ENCODE data around the gene HSPB6. TPM values are rescaled to one million over a fixed set of nuclear protein-coding genes. Genes with fewer than 3 reads are reported as not detected.
"Not testable (repeated sequence)": the region's sequence is repeated elsewhere in the genome, so short reads cannot be mapped to it uniquely, and the experiment has no call there.

Gene HSPB6, protein sequence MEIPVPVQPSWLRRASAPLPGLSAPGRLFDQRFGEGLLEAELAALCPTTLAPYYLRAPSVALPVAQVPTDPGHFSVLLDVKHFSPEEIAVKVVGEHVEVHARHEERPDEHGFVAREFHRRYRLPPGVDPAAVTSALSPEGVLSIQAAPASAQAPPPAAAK
- 1.8 and 3.2 TPM in 2 replicates for total RNA-seq

DNA sequence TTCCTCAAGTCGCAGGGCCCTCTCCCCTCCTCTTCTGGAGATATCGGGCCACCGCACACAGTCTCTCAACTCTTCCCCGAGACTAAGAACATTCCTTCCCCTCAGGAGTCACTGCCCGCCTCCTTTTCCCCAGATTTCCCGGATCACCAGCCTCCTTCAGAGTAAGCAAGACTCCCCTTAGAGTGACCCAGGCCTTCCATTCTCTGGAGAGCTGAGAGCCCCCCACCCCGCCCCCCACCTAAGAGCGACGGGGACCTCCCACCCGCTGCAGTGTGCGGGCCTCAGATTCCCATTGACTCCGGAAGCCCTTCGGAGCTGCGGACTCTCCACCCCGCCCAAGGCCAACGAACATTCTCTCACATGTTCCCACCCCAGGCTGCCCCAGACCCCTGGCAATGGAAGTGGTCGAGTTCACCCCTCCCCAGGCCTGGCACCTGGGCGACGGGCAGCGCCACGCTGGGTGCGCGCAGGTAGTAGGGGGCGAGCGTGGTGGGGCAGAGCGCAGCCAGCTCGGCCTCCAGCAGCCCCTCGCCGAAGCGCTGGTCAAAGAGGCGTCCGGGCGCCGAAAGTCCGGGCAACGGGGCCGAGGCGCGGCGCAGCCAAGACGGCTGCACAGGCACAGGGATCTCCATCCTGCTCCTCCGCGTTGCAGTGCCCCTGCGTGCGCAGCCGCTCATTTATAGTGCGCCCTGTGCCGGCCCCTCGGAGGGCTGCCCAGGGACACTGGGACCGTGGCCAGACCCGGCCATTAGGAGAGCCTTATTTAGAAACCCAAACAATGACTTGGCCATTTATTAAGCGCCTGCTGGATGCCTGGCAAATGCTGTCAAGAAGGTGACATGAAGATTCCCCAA is at the start of gene HSPB6:
HSPB6 (minus strand) TSS at position 653 of the 854 bp plus-strand sequence; CDS start at position 632, 21 bp downstream.
- DNase-seq (ENCODE audit: extremely low read depth, low read depth, low spot score) = no peak

DNA sequence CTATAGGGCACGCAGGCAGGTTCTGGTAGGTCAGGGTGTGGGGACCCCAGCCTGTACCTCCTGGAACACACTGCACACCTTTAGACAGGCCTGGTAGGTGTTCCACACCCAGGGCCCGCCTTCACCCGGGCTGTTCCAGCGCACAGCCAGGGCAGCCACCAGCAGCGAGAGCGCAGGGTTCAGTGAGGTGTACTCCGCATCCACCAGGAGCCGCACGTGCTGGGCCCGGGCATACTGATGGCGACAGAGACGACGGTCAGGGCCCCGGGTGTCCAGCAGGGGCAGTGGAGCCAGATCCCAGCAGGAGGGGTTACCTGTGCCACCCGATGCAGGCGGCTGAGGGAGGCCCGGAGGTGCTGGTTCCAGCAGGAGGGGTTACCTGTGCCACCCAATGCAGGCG is 49.8 kb upstream of the HSPB6 start:
- no peak for DNase-seq (ENCODE audit: extremely low read depth, low read depth, low spot score)

DNA sequence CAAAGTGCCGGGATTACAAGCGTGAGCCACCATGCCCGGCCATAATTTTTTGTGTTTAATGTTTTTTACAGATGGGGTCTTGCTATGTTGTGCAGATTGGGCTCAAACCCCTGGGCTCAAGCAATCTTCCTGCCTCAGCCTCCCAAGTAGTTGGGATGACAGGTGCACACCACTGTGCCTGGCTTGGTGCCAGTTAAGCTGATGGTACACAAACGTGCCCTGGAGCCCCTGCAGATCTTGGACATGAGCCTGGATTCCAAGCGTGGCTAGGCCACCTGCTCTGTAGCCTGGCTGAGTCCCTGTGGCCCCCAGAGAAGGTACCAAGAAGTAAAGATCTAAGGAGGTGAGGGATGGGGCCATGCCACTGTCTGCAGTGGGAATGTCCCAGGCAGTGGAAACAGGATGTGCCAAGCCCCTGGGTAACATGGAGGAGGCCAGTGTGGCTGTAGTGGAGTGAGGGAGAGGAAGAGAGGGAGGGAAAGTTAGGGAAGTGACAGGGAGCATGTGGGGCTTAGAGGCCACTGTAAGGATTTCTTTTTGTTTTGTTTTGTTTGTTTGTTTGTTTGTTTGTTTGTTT is 48.8 kb upstream of the HSPB6 start:
- DNase-seq (ENCODE audit: extremely low read depth, low read depth, low spot score) = no peak

DNA sequence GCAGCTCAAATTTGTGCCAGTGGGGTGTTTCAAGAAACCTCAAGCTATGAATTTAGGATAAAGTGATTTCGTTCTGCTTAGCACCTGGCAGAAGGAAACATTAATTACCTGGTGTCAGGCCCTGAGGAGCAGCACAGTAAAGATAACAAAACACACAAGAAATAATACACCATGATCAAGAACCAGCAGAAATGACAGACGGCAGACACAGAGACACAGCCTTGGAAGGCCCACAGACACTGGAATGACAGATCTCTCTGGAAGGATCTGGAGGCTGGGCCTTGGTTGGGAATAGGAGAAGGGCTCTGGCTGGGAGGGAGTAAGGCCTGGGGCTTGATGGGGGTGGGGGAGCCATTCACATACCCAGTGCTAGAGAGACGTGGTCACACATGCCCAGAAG is 45.0 kb upstream of the HSPB6 start:
- DNase-seq (ENCODE audit: extremely low read depth, low read depth, low spot score) = no peak

DNA sequence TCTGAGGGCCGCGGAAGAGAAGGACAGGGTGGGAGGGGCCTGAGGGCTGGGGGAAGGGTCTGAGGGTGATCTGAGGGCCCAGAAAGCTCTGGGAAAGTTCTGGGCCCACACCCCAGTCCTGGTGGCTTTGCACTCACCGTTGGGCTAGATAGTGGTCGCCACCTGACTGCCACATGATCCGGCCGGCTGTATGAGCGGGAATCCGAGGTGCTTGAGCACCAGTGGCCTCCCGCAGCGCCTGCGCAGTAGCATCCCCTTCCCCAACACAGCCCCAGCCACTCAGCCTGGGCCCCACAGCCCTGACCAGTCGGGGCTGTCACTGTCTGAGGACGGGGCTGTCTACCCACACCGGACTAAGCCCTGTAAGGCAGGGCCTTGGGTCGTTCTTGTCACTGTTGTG is 40.8 kb upstream of the HSPB6 start:
- no peak for DNase-seq (ENCODE audit: extremely low read depth, low read depth, low spot score)

DNA sequence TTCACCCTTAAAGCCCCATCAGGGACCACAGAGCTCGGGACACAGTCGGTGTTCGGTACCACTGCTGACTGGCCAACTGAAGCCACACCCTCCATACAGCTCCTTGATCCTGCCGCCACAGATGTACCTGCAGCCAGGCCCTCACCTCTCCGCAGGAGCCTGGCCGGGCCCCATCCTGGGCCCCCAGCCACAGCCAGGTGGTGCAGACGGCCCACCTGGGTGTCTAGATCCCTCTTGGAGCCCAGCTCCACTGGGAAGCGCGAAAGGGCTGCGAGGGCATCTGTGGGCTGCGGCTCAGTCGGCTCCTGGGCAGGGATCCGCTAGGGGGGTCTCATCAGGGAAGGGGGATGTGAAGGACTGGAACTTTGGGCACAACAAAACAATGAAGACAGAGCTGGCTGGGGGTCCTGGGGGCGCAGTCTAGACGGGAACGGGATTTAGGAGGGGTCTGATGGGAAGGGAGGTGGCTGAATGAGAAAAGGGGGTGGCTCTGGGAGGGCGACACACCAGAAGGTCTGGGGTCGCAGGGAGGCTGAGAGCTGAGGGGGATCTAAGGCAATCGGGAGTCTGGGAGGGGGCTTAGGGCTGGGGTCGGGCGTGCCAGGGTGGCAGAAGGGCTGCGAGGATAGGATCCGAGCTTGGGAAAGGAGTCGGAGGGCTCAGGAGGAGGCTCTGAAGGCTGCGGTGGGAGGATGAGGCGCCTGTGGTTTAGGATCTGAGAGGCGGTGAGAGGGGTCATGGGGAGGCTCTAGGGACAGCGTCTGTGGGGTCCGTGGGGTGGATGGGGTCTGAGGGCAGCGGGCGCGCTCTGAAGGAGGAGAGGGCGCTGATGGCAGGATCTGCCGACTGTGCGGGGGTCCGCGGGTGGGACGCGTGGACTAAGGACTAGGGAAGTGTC is 40.1 kb upstream of the HSPB6 start:
- DNase-seq (ENCODE audit: extremely low read depth, low read depth, low spot score) = no peak

DNA sequence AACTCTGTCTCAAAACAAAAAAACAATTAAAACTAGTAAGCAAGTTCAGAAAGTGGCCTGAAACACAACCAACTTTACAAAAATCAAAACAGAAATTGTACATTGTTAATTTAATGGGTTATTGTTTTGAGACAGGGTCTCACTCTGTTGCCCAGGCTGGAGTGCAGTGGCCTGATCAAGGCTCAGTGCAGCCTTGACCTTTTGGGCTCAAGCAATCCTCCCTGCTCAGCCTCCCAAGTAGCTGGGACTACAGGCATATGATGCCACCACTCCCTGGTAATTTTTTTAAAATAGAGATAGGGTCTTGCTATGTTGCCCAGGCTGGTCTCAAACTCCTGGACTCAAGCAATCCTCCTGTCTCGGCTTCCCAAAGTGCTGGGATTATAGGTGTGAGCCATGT is 38.7 kb upstream of the HSPB6 start:
- not testable (repeated sequence) for DNase-seq (ENCODE audit: extremely low read depth, low read depth, low spot score)

DNA sequence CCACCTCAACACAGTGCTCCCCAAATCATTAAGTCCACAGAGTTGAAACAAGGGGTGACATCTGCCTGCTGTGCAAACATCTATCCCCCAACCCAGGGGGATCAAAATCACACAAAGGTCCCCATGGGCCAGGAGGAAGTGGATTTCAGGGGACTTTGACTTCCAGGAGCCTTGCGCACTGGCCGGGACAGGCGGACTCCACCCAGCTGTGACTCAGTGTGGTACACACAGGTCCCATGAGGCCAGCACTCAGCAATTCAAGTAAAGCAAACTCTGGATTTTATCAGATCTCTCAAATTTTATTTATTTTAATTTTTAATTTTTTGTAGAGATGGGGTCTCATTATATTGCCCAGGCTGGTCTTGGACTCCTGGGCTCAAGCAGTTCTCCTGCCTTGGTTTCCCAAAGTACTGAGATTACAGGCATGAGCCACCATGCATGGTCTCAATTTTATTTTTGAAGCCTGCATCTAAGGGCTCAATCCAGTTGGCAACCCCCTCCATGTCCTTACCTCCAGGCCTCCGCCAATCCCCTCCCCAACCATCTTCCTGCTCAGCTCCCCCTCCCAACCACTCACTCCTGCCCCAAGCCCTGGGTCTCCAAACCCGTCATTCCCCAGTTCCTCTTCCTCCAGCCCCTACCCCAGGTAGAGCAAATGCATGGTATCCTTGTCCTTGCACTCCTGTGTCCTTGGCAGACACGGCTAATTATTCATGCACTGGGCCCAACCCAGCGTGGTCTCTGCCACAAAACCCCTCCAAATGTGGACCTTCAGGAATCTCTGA is 36.7 kb upstream of the HSPB6 start:
- no peak for DNase-seq (ENCODE audit: extremely low read depth, low read depth, low spot score)

DNA sequence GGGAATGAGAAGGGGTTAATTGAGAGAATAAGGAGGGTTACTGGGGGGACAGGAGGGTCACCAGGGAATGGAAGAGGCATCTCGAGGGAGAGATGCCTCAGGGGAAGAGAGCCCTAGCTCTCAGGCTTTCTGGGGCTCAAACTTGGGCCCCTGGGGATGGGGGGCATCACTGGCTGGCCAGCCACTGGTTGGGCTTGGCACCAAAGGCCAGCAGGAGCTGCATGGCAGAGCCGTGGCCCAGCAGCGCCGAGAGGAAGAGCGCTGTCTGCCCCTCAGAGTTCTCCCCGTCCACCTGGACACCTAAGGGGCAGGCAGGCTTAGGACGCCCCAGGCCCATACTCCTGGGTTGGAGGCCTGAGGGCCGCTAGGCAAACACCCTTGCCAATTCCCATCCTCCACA is 36.1 kb upstream of the HSPB6 start:
- DNase-seq (ENCODE audit: extremely low read depth, low read depth, low spot score) = no peak

DNA sequence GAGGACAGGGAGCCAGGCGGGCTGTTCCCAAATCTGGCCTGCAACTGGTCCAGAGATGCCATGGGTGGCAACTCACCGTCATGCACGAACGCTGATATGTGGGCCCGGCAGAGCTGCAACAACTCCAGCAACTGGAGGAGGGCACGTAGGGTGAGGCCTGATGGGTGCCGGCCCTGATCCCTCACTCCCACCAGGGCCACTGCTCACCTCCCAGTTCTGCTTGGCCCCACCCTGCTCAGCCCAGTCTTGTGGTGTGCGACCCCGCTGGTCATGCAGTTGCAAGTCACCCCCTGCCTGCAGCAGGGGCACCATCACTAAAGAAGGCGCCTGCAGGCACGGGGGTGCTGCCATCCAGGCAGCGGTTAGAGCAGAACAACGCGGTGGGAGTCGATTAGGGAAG is 35.5 kb upstream of the HSPB6 start:
- DNase-seq (ENCODE audit: extremely low read depth, low read depth, low spot score) = no peak

DNA sequence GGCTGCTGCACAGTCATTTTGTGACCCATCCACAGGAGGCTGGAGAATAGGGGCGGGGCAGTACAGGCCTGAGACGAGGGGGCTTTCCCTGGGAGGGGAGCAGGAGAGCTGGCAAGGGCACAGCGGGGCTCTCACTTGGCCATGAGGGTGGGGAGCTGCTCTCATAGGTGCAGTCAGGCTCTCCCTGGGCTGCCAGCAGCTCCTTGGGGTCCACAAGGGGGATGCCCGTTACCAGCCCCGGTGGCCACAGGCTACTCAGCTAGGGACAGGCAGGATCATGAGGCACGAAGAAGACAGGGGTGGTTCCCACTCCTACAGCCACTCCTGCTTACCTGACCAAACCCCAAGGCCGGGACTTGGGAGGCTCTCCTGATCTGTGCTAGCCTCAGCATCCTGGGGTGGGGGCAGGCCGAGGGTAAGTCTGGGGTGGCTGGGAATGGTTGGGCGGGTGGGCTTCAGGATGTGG is 35.0 kb upstream of the HSPB6 start:
- no peak for DNase-seq (ENCODE audit: extremely low read depth, low read depth, low spot score)

DNA sequence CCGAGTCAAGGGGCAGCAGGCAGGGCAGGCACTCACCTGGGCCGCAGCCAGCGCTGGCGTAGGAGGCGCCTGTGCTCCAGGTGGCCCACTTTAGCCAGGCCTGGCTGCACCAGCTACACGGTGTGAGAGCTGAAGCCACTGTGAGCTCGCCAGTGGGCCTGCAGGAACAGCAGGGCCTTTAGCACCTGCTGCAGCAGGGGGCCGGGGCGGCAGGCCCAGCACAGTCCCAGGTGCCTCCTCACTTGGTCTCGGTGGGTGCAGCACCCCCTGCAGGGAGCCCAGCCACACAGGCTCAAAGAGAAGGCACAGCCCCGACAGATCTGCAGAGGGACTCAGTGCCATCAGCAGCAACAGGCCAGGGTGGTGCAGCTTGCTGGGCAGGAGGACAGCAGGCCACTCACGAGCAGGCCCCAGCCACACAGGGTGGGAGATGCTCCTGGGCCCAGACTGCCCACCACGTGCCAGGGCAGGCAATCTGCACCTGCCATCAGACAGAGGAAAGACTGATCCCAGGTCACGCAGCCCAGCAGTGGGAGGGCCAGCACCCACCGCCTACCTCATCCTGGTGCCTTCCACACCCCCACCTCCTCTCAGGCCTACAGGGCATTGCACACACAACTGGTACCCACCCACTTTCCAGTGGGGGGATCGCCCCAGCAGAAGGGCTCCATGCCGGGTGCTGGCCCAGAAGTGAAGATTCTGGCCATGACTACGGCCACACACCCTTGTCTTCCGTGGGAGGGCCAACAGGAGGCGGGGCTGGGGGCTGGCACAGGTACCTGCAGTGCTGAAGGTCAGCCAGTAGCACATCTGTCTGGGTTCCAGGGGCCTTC is 34.4 kb upstream of the HSPB6 start:
- DNase-seq (ENCODE audit: extremely low read depth, low read depth, low spot score) = no peak

DNA sequence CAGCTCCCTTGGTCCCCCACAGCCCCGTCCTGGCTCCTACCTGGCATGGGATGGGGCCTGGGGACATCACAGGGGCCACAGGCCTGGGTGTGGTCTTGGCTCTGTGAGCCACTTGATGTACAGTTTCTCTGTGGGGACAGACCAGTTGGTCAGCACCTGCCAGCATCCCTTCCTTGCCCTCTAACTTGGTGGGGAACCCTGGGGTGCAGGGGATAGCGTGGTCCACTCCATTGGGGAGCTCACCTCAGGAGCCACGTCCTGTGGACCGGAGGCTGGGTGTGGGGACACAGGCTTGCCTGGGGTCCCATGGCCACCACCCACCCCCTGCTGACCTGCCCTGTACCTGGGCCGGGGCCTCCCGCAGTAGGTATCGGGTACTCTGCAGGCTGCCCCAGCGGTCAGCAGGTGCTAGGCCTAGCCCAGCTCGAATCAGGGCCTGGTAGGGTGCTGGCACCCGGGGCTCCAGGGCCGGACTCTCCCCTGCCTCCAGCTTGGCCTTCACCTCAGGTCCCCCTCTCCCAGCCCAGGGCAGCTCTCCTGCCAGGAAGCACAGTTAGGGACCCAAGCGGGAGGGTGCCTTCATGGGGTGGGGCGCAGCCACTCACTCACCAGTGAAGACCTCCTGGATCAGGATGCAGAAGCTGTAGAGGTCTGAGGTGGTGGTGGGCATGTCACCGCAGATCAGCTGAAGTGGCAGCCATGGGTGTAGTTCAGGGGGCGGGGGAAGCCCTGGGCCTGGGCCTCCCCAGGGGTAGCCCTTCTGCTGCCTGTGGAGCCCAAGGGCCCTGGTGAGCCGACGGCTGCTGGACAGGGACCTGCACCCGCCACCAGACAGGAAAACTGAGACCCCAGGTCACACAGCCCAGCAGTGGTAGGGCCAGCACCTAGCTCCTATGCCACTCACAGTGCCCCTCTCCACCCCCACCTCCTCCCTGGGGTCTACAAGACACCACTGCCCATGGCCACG is 33.4 kb upstream of the HSPB6 start:
- DNase-seq (ENCODE audit: extremely low read depth, low read depth, low spot score) = no peak

DNA sequence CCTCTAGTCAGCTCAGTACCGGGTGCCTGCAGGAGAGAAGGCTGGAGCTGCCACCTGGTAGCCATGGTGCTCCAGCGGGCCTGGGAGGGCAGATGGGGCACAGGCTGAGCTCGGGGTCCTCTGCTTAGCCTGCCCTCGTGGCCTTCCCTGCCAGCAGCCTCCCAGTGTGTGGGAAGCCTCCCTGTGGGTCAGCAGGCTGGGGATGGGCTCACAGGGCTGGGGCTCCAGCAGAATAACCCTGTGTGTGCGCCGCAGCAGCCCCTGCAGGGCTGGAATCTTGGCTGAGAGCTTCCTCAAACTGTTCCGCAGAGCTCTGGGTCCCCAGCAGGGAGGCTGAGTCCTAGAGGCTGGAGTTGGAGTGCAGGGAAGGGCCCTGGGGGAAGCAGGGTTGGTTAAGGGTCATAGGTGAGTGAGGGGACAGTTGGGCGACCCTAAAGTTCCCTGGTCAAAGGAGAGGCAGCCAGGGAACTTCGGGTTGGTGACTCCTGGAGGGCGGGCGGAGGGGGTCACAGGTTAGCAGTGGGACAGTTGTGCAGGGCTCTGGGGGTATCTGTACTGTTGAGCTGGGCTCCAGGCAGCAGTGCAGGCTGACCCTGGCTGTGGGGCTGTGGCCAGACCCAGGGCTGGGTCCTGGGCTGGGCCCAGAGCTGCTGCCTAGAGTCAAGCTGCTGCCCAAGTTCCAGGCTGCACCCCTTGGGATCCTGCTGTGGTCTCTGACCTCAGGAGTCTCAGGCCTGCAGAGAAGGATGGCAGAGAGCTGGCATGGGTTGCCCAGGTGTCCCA is 32.6 kb upstream of the HSPB6 start:
- no peak for DNase-seq (ENCODE audit: extremely low read depth, low read depth, low spot score)

DNA sequence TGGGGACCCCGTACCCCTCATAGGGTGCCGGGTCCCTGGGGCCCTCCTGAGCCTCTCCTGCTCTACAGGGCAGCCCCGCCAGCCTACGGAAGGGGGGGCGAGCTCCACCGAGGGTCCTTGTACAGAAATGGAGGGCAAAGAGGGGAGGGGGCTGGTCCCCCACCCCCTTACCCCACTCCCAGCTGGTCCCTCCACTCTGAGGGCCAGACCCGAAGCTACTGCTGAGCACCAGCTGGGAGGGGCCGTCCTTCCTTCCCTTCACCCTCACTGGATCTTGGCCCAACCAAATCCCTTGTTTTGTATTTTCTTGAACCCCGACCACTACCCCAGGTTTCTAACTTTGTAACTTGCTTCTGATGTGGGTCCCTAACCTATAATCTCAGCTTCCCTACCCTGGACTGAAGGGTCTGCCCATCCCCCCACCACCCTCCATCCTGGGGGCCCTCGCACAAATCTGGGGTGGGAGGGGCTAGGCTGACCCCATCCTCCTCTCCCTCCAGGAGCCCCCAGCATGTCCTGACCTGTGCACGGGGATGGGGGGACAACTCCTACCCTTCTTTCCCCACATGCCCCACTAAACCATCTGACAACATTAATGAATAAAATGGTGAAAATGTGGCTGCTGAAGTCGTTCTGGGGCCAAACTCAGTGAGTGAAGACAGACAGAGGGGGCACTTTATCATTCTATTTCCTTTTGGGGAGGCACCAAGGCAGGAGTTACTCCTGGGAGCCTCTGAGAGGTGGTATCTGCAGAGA is 31.6 kb upstream of the HSPB6 start:
- no peak for DNase-seq (ENCODE audit: extremely low read depth, low read depth, low spot score)

DNA sequence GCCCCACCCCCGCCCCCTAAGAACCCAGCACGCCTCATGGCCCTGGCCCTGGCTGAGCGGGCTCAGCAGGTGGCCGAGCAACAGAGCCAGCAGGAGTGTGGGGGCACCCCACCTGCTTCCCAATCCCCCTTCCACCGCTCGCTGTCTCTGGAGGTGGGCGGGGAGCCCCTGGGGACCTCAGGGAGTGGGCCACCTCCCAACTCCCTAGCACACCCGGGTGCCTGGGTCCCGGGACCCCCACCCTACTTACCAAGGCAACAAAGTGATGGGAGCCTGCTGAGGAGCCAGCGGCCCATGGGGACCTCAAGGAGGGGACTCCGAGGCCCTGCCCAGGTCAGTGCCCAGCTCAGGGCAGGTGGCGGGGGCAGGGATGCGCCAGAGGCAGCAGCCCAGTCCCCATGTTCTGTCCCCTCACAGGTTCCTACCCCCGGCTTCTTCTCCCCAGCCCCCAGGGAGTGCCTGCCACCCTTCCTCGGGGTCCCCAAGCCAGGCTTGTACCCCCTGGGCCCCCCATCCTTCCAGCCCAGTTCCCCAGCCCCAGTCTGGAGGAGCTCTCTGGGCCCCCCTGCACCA is 30.5 kb upstream of the HSPB6 start:
- DNase-seq (ENCODE audit: extremely low read depth, low read depth, low spot score) = no peak

Measured in glomerular endothelial cell (primary cell).